ENCODE data around the gene LONRF2. TPM values are rescaled to one million over a fixed set of nuclear protein-coding genes. Genes with fewer than 3 reads are reported as not detected.

Gene LONRF2
- total RNA-seq, 6 donors from 2014 or later: 3.0 to 7.9 (median 4.2) TPM

DNA sequence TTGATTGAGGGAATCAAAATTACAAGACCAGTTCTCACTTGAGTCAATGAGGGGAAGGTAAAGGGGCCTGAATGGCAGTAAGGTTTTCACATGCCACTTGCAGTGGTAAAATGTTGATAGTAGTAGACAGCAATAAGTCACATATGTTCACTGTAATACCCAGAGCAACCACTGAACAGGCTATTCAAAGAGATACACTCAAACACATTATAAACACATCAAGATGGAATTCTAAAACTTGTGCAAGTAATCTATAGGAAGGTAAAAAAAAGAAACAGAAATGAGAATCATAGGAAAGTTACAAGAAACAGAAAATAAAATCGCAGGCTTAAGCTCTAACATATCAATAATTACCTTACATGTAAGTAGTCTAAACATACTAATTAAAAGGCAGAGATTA lies 93.3 kb downstream of the LONRF2 start:
- no peaks in the 10 kb centered on the region for H3K4me1 ChIP-seq
- ATAC-seq (ENCODE audit: low FRiP score in 2 of 2): no peak
- H3K27me3 ChIP-seq: no peaks in the 10 kb centered on the region
- no peak overlapping the region for H3K4me3 ChIP-seq
- H3K27ac ChIP-seq: no peak overlapping the region
- no peaks in the 10 kb centered on the region for H3K36me3 ChIP-seq
- 92 to 95% methylated on average over 1 of the region's 1 CpG for WGBS, 2 donors
- no peaks in the 10 kb centered on the region for H3K9me3 ChIP-seq
- no peak for TF ChIP-seq POLR2AphosphoS5 (IDR thresholded peaks at IDR 0.05)
- no peak for TF ChIP-seq EP300 (IDR thresholded peaks at IDR 0.05)
- no peak for DNase-seq

DNA sequence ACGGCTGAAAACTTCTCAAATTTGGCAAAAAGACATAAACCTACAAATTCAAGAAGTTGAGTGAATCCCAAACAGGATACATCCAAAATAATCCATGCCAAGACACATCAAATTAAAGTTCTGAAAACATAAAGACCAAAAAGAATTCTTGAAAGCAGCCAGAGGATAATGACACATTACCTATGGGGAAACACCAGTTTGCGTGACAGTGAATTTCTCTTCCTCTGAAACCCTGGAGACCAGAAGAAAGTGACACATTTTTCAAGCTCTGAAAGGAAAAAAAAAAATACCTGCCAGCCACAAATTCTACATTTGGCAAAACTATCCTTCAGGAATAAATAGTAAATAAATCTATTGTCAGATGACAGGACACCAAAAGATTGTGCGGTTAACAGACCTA lies 93.9 kb downstream of the LONRF2 start:
- H3K4me1 ChIP-seq: no peaks in the 10 kb centered on the region
- DNase-seq (no peak), ATAC-seq (ENCODE audit: low FRiP score in 2 of 2) (no peak)
- TF ChIP-seq EP300 (IDR thresholded peaks at IDR 0.05) (no peak), POLR2A (IDR thresholded peaks at IDR 0.05) (no peak), POLR2AphosphoS5 (IDR thresholded peaks at IDR 0.05) (no peak)
- TF ChIP-seq, protein P1, sequence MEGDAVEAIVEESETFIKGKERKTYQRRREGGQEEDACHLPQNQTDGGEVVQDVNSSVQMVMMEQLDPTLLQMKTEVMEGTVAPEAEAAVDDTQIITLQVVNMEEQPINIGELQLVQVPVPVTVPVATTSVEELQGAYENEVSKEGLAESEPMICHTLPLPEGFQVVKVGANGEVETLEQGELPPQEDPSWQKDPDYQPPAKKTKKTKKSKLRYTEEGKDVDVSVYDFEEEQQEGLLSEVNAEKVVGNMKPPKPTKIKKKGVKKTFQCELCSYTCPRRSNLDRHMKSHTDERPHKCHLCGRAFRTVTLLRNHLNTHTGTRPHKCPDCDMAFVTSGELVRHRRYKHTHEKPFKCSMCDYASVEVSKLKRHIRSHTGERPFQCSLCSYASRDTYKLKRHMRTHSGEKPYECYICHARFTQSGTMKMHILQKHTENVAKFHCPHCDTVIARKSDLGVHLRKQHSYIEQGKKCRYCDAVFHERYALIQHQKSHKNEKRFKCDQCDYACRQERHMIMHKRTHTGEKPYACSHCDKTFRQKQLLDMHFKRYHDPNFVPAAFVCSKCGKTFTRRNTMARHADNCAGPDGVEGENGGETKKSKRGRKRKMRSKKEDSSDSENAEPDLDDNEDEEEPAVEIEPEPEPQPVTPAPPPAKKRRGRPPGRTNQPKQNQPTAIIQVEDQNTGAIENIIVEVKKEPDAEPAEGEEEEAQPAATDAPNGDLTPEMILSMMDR (IDR thresholded peaks at IDR 0.05): no peak
- no peaks in the 10 kb centered on the region for H3K27me3 ChIP-seq
- H3K27ac ChIP-seq: no peak overlapping the region
- 95 to 97% methylated on average over 3 of the region's 3 CpGs for WGBS, 2 donors
- H3K4me3 ChIP-seq: no peak overlapping the region
- H3K9me3 ChIP-seq: no peaks in the 10 kb centered on the region
- no peaks in the 10 kb centered on the region for H3K36me3 ChIP-seq

DNA sequence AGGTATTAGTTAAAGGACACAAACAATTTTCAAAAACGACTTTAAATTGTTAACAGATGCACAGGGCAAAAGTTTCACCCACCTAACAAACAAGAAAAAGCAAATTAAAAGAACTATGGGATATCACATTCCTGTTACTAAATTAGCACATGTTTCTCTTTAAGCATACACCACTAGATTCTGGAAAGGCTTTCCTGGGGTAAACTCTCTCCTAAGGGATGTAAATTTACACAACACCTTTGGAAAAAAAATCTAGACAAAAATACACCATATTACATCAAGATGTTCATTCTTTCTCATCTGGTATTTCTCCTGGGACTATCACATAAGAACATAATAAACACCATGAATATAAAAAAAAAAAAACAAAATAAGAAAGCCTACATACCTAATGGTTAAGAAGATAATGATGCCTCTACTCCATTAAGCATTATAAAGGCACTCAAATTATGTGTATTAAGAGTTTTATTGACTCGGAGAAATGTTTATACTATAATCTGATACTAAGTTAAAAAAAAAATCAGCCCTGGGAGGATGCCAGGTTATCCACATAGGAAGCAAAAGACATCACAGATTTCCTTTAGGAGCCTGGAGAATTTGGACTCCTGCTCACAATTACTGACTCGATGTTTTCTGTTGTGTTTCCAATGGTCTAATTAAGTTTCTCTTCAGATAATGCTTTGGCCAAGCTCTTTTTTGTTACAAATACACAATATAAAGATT lies 97.2 kb downstream of the LONRF2 start:
- H3K27ac ChIP-seq: no peak overlapping the region
- 51 to 65% methylated on average over 3 of the region's 3 CpGs for WGBS, 2 donors
- TF ChIP-seq EP300 (IDR thresholded peaks at IDR 0.05): no peak
- TF ChIP-seq POLR2AphosphoS5 (IDR thresholded peaks at IDR 0.05): no peak
- TF ChIP-seq, protein P1 (IDR thresholded peaks at IDR 0.05): no peak
- no peak for TF ChIP-seq POLR2A (IDR thresholded peaks at IDR 0.05)
- DNase-seq (no peak), ATAC-seq (ENCODE audit: low FRiP score in 2 of 2) (no peak)
- H3K4me1 ChIP-seq: no peaks in the 10 kb centered on the region
- no peak overlapping the region for H3K4me3 ChIP-seq
- H3K9me3 ChIP-seq: no peaks in the 10 kb centered on the region
- no peaks in the 10 kb centered on the region for H3K36me3 ChIP-seq
- H3K27me3 ChIP-seq: no peaks in the 10 kb centered on the region

DNA sequence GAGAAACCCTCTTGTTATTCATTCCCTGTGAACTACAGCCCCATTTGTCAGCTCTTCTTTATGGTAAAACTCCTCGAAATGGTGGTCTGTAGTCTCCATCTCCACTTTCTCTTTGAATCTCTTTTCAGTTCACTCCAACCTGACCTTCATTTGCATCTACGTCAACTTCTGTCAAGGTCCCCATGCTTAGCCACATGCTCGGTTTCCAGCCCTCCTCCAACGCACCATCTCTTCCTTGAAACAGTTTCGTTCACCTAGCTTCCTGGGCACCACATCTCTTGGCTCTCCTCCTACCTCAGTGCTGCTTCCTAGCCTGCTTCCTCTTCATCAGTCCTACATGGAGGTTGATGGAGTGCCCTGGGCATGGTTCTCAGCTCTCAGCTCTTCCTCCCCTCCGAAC lies 98.8 kb downstream of the LONRF2 start:
- no peak for ATAC-seq (ENCODE audit: low FRiP score in 2 of 2)
- no peak overlapping the region for H3K27ac ChIP-seq
- no peaks in the 10 kb centered on the region for H3K27me3 ChIP-seq
- no peak overlapping the region for H3K4me3 ChIP-seq
- H3K9me3 ChIP-seq: no peaks in the 10 kb centered on the region
- DNase-seq: no peak
- no peaks in the 10 kb centered on the region for H3K36me3 ChIP-seq
- no peaks in the 10 kb centered on the region for H3K4me1 ChIP-seq
- TF ChIP-seq, protein P1 (IDR thresholded peaks at IDR 0.05): no peak
- TF ChIP-seq EP300 (IDR thresholded peaks at IDR 0.05): no peak
- no peak for TF ChIP-seq POLR2AphosphoS5 (IDR thresholded peaks at IDR 0.05)
- TF ChIP-seq POLR2A (IDR thresholded peaks at IDR 0.05): no peak
- 94 to 95% methylated on average over 6 of the region's 6 CpGs for WGBS, 2 donors

Small RNA genes lying within 50 kb of the gene (small RNA-seq; reads per million reads assigned to genes)
- gene AC012493.2: 0 reads per million in 4 donors

Other genes starting within 250 kb of the LONRF2 start
- 100 to 1,000 TPM in 1 of 6 donors, 10 to 100 TPM in 5; 21.0 to 195 (median 47.9) TPM for gene AFF3, start 179.9 kb downstream of the LONRF2 start, total RNA-seq
- gene CHST10, start 95.2 kb upstream of the LONRF2 start, total RNA-seq: 10 to 100 TPM in 1 of 6 donors, 1 to 10 TPM in 5; 2.1 to 14.7 (median 7.9) TPM
- gene NMS, start 148.0 kb upstream of the LONRF2 start, total RNA-seq: not detected
- gene PDCL3, start 240.5 kb upstream of the LONRF2 start, total RNA-seq: 10 to 100 TPM in 5 of 6 donors, 1 to 10 TPM in 1; 6.3 to 21.7 (median 15.0) TPM

Measured in upper lobe of left lung (tissue), 6 donors.